Measurements from ENCODE around the gene NMT1. TPM values are rescaled to one million over a fixed set of nuclear protein-coding genes. Genes with fewer than 3 reads are reported as not detected.

The NMT1 gene
- 10 to 100 TPM; 64.7 to 99.8 (median 80.6) TPM for total RNA-seq

GRCh38 chr17:45060797-45061605 lies at the start of gene NMT1:
TSS of gene NMT1 (plus strand) at chr17:45061317. CDS start at chr17:45061330, 13 bp downstream.
- TF ChIP-seq, protein P1, sequence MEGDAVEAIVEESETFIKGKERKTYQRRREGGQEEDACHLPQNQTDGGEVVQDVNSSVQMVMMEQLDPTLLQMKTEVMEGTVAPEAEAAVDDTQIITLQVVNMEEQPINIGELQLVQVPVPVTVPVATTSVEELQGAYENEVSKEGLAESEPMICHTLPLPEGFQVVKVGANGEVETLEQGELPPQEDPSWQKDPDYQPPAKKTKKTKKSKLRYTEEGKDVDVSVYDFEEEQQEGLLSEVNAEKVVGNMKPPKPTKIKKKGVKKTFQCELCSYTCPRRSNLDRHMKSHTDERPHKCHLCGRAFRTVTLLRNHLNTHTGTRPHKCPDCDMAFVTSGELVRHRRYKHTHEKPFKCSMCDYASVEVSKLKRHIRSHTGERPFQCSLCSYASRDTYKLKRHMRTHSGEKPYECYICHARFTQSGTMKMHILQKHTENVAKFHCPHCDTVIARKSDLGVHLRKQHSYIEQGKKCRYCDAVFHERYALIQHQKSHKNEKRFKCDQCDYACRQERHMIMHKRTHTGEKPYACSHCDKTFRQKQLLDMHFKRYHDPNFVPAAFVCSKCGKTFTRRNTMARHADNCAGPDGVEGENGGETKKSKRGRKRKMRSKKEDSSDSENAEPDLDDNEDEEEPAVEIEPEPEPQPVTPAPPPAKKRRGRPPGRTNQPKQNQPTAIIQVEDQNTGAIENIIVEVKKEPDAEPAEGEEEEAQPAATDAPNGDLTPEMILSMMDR (IDR thresholded peaks at IDR 0.05; ENCODE audit: low read depth): no peak

GRCh38 chr17:45011767-45012166 lies 49.4 kb upstream of the NMT1 start:
- TF ChIP-seq, protein P1 (IDR thresholded peaks at IDR 0.05; ENCODE audit: low read depth): no peak

DNA sequence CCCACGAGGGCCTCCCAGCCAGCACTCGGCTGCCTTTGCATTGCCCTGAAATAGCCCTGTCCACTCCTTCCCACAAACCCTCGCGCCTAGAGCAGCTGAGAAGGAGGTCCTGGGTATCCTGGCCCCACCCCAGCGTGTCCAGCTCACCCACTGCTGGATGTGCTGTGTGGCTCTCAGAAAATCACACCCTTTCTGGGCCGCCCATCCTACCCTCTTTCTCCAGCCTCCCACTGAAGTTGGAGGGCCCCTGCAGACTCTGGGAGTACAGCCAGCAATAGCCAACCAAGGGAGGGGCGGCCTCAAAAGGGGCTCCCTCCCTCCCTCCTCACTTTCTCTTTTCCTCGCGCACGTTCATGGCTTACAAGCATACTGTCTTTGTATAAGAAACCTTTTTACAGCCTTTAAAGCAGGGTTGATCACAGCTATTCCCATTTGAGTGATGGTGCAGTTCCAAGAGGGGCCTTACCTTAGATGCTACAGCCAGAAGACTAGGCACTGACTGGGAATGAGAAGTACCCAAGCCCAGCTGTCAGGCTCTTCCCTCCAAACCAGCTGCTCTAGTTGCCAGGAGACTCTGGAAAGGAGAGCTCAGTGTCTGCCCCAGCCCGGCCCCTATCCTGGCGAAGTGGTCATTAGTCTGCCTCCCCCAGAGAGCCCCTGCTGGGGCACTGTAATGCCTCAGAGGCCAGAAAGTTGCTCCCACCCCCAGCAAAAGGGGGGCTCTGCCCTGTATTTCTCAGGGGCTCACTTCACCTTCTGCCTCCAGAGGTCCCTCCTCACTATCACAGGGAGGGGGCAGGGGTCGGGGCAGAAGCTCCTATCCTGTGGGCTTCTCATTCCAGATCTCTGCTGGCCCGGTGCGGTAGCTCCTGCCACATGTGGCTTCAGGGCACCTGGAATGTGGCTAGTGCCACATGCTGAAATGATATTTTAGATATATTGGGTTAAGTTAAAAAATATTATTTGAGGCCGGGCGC lies 47.8 kb upstream of the NMT1 start:
- TF ChIP-seq, protein P1 (IDR thresholded peaks at IDR 0.05; ENCODE audit: low read depth): no peak

- TF ChIP-seq, protein P1 (IDR thresholded peaks at IDR 0.05; ENCODE audit: low read depth): no peak
Measured at GRCh38 chr17:45016237-45016636, 44.9 kb upstream of the NMT1 start.

- TF ChIP-seq, protein P1 (IDR thresholded peaks at IDR 0.05; ENCODE audit: low read depth): no peak
Measured at GRCh38 chr17:45016823-45017222, 44.3 kb upstream of the NMT1 start.

DNA sequence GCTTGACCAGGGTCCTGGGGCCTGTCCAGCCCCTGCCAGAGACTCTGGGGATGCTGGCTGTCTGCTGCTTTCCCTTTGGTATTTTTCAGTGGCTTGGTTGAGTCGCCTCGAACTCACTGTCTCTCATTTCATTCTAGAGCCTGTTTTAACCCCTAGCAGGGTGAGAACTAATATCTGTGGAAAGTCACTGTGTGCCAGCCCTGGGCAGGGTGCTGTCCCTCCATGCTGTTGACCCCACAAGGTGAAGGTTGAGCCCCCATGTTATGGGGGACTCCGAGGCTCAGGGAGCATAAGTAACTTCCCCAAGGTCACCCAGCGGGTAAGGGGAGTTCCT lies 42.6 kb upstream of the NMT1 start:
- TF ChIP-seq, protein P1 (IDR thresholded peaks at IDR 0.05; ENCODE audit: low read depth): no peak

Measured in subcutaneous adipose tissue (tissue), 4 donors.